Peyer's patch (tissue), 4 donors: ENCODE results near the gene UBQLN1. TPM values are rescaled to one million over a fixed set of nuclear protein-coding genes. Genes with fewer than 3 reads are reported as not detected.
A peak's percentile ranks its signal among the peaks of the same experiment; 100 is the strongest.
"Not testable (repeated sequence)": the region's sequence is repeated elsewhere in the genome, so short reads cannot be mapped to it uniquely, and the experiment has no call there.

Experiments
- DNase-seq, 3 donors: peaks; one replicate each; pipeline ENCODE4 v3.0.0-alpha.2; 2017 to 2019
- H3K27ac ChIP-seq, 4 donors: fragments of 200-600 bp; sonication (generic); one replicate each; pipeline ENCODE4 v1.5.1; 2016 to 2019
- H3K27me3 ChIP-seq, 2 donors: fragments of 200-600 bp; sonication (generic); one replicate each; pipeline ENCODE4 v1.5.1; 2019
- H3K36me3 ChIP-seq, 3 donors: fragments of 200-600 bp; sonication (generic); one replicate each; pipeline ENCODE4 v1.5.1; 2016 to 2019
- H3K4me1 ChIP-seq, 4 donors: fragments of 200-600 bp; sonication (generic); one replicate each; pipeline ENCODE4 v1.5.1; 2016 to 2019
- H3K4me3 ChIP-seq, 4 donors: fragments of 200-600 bp; sonication (generic); 1 replicate in 3 of 4; 2 replicates in 1 of 4; pipeline ENCODE4 v1.5.1; 2016 to 2019; ENCODE audit warnings: mild to moderate bottlenecking in 1 of 4
- H3K9me3 ChIP-seq, 4 donors: fragments of 200-600 bp; sonication (generic); one replicate each; pipeline ENCODE4 v1.5.1; 2016 to 2019; ENCODE audit warnings: mild to moderate bottlenecking in 1 of 4
- POLR2A ChIP-seq, 2 donors: fragments of 450-650 bp; IDR thresholded peaks; one replicate each; pipeline ENCODE4 v1.5.1; 2017; ENCODE audit warnings: antibody characterized with exemption in 2 of 2, mild to moderate bottlenecking in 2 of 2, moderate library complexity in 2 of 2
- total RNA-seq, 4 donors: library from RNA; depleted of rRNA; stranded (reverse); fragments of >200 nt; gene quantifications; one replicate each; pipeline ENCODE4 v1.1.0, GENCODE V29; 2016
- TF ChIP-seq, protein P1 (sequence below), 6 experiments: fragments of 450-650 bp in 4 of 6; fragments of 200-600 bp in 2 of 6; sonication (generic) in 1 of 6; IDR thresholded peaks; one replicate each; pipeline ENCODE4 v1.5.1; 2017 to 2019; ENCODE audit warnings: antibody characterized with exemption in 6 of 6, mild to moderate bottlenecking in 3 of 6, moderate library complexity in 1 of 6

Gene UBQLN1
- total RNA-seq, 4 donors from 2014 or later: 65.3 to 117 (median 94.9) TPM

DNA sequence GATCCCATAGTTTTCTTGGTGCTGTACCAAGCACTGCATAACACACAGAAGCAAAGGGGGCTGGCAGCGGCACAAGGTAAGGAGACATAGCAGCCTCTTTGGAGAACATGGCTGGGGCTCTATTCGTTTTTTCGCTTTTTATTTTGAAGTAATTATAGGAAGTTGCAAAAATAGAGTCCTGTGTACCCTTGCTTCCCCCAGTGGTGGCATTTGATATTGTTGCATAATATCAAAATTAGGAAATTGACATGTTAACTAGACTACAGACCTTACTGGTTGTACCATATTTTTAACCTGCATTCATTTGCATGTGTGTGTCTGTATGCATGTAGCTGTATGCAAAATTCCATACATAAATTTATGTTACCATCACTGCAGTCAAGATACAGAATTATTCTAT, 6.6 kb upstream of the UBQLN1 start:
- no peak overlapping the region for H3K27ac ChIP-seq
- no peaks in the 10 kb centered on the region for H3K27me3 ChIP-seq
- TF ChIP-seq POLR2A (IDR thresholded peaks at IDR 0.05): no peak
- TF ChIP-seq, protein P1, sequence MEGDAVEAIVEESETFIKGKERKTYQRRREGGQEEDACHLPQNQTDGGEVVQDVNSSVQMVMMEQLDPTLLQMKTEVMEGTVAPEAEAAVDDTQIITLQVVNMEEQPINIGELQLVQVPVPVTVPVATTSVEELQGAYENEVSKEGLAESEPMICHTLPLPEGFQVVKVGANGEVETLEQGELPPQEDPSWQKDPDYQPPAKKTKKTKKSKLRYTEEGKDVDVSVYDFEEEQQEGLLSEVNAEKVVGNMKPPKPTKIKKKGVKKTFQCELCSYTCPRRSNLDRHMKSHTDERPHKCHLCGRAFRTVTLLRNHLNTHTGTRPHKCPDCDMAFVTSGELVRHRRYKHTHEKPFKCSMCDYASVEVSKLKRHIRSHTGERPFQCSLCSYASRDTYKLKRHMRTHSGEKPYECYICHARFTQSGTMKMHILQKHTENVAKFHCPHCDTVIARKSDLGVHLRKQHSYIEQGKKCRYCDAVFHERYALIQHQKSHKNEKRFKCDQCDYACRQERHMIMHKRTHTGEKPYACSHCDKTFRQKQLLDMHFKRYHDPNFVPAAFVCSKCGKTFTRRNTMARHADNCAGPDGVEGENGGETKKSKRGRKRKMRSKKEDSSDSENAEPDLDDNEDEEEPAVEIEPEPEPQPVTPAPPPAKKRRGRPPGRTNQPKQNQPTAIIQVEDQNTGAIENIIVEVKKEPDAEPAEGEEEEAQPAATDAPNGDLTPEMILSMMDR (IDR thresholded peaks at IDR 0.05): peak in 4 of 6 experiments; percentile 10 to 24 (median 16)
- DNase-seq: no peak
- no peak overlapping the region for H3K4me3 ChIP-seq
- no peaks in the 10 kb centered on the region for H3K9me3 ChIP-seq
- no peaks in the 10 kb centered on the region for H3K36me3 ChIP-seq
- no peaks in the 10 kb centered on the region for H3K4me1 ChIP-seq

DNA sequence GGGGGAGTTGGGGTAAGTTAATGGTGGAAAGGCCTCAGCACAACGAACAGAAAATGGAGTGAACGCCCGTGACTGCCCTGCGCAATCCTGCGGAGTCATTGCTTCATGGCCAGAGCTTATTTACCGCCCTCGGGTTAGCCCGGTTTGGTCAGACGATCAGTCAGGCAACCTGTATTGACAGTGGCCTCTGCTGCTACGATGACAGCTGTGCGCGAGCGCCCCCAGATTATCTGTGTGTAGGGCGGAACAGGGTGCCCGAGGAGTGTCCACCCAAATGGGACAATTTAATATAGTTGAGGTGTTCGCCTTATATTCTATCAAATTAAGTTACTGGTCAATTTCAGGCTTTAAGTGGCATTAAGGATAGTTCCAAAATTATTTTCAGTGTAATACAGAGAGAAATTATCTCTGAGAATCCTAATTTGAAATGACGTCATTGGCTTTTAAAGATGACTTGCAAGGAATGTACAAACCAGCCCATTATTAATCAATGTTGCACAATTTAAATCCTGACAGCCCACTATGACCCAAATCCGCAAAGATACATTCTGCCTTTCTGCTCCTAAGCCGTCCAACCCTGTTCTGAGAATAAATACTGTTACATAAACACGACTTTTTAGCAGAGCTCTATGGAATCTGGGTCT, 879 bp upstream of the UBQLN1 start:
- Histone ChIP-seq H3K4me1 (peaks cover 0 to 21% (median 2%) of the 10 kb centered on the region in 4 donors), H3K36me3 (no peaks in the 10 kb centered on the region), H3K9me3 (no peaks in the 10 kb centered on the region), H3K27ac (peak overlapping the region; percentile 93 to 99 (median 97)), H3K27me3 (no peaks in the 10 kb centered on the region), H3K4me3 (peak overlapping the region; percentile 69 to 90 (median 84))
- peak; percentile 78 to 94 (median 88) for DNase-seq
- no peak for TF ChIP-seq POLR2A (IDR thresholded peaks at IDR 0.05)
- TF ChIP-seq, protein P1 (IDR thresholded peaks at IDR 0.05): peak in 3 of 6 experiments; percentile 13 to 29 (median 21)

DNA sequence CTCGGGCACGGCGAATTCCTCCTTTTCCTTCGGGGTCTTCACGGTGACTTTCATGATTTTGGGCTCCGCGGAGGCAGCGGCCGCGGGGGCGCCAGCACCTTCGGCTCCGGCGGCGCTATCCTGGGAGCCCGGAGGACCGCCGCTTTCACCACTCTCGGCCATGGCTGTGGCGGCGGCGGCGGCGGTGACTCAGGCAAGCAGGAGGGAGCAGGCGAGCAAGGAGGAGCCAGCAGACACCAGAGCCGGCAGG, 315 bp downstream of the UBQLN1 start:
- H3K9me3 ChIP-seq: no peaks in the 10 kb centered on the region
- H3K36me3 ChIP-seq: no peaks in the 10 kb centered on the region
- H3K27ac ChIP-seq: peak overlapping the region; percentile 93 to 99 (median 97)
- no peak for DNase-seq
- TF ChIP-seq POLR2A (IDR thresholded peaks at IDR 0.05): no peak
- TF ChIP-seq, protein P1 (IDR thresholded peaks at IDR 0.05): no peak
- peaks cover 0 to 21% (median 2%) of the 10 kb centered on the region in 4 donors for H3K4me1 ChIP-seq
- peak overlapping the region; percentile 69 to 90 (median 84) for H3K4me3 ChIP-seq
- H3K27me3 ChIP-seq: no peaks in the 10 kb centered on the region

DNA sequence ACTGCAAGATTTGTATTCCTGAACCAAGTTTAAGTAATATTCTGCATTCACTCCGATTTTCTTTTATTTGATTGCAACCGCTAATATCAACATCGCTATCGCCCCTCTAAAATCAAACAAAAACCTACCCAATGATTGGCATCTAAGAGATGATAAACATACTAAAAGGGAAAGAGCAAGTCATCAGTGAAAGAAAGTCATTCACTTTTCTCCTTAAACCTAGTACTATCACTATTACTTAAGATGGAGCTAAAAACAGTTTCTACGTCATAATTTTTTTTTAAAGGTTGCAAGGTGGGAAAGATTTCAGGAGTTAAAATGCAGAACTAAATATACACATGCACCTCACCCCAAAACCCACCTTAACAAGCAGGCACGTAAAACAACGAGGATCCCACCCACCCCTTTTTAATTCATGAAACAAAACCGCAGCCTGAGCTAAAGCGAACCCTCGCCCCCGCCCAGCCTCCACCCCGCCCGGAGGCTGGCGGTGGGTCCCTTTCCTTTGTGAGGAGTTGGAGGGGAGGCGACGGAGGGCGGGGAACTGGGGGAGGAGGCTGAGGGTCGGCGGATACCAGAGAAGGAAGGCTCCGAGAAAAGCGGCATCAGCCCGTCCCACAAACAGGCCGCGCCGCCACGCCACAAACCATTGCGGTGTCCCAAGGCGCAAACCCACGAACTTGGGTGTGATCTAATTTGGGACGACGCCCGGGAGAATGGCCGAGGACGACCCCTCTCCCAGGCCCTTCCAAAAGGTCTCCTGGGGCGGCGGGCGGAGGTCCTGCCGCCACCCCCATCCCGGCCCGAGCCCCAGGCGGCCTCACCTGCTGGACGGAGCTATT, 861 bp downstream of the UBQLN1 start:
- Histone ChIP-seq H3K27me3 (no peaks in the 10 kb centered on the region), H3K27ac (peak overlapping the region; percentile 93 to 99 (median 97)), H3K36me3 (no peaks in the 10 kb centered on the region), H3K9me3 (no peaks in the 10 kb centered on the region), H3K4me3 (peak overlapping the region; percentile 69 to 90 (median 84)), H3K4me1 (peaks cover 0 to 22% (median 4%) of the 10 kb centered on the region in 4 donors)
- peak; percentile 39 to 69 (median 69) for DNase-seq
- no peak for TF ChIP-seq POLR2A (IDR thresholded peaks at IDR 0.05)
- TF ChIP-seq, protein P1 (IDR thresholded peaks at IDR 0.05): no peak

DNA sequence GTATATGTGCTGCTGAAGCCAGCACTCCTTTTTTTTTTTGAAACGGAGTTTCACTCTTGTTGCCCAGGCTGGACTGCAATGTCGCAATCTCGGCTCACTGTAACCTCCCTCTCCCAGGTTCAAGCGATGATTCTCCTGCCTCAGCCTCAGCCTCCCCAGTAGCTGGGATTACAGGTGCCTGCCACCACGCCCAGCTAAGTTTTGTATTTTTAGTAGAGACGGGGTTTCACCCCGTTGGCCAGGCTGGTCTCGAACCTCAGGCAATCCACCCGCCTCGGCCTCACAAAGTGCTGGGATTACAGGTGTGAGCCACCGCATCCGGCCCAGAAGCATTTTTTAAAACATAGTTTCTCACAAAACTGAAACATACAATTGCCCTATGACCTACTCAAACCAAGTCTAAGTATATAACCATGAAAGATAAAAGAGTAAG, 2.5 kb downstream of the UBQLN1 start:
- not testable (repeated sequence) for DNase-seq, H3K27ac ChIP-seq, H3K9me3 ChIP-seq, H3K36me3 ChIP-seq, H3K27me3 ChIP-seq, H3K4me3 ChIP-seq
- H3K4me1 ChIP-seq: peaks cover 0 to 33% (median 5%) of the 10 kb centered on the region in 4 donors

DNA sequence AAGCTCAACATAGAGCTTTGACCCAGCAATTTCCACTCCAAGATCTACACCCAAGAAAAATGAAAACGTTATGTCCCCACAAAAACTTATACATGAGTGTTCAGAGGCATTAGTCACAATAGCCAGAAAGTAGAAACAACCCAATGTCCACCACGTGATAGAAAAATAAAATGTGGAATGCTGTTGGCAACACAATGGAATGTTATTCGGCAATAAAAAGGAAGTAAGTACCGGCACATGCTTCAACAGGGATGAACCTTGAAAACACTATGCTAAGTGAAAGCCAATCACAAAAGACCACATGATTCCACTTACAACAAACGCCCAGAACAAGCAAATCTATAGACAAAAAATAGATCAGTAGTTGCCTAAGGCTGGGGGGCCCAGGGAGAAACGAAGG, 6.0 kb downstream of the UBQLN1 start:
- no peaks in the 10 kb centered on the region for H3K36me3 ChIP-seq
- DNase-seq: no peak
- no peak for TF ChIP-seq POLR2A (IDR thresholded peaks at IDR 0.05)
- TF ChIP-seq, protein P1 (IDR thresholded peaks at IDR 0.05): no peak
- no peak overlapping the region for H3K4me3 ChIP-seq
- no peaks in the 10 kb centered on the region for H3K27me3 ChIP-seq
- H3K4me1 ChIP-seq: peaks cover 0 to 28% (median 9%) of the 10 kb centered on the region in 4 donors
- no peaks in the 10 kb centered on the region for H3K9me3 ChIP-seq
- no peak overlapping the region for H3K27ac ChIP-seq
